ENCODE measurements around the gene TMEM53. TPM values are rescaled to one million over a fixed set of nuclear protein-coding genes. Genes with fewer than 3 reads are reported as not detected.

TMEM53 gene
- total and polyA plus RNA-seq, 2 of the 8 experiments (the other 6 are each of a cell fraction or from before 2014, with no cell fraction given) = 6.7 to 27.9 TPM

DNA sequence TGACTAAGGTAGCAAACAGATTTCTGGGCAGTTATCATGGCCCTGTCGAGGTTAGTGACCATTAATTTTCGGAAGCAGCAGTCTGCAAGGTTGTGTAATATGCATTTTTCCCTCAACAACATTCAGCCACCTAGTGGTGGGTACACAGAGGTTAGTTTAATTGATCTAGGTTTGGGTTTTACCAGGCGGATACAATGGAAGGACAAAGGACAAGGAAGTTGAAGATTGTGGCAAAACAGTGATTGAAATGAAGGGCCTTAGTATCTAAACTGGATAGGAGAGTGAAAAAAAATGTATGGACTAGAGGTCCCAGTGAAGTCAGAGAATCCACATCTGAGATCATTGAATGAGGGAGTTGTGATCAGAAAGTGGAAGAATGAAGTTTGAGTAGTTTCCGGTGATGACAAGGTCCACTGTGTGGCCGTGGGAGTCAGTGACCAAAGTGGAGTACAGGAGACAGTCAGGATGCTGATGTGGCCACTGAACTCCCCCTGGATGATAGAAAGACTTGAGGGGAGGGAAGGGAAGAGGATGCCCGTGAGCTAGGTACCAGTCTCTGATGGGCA is 3.0 kb upstream of the TMEM53 start (continued):
- no peak for TF ChIP-seq TEAD4 (IDR thresholded peaks at IDR 0.05; ENCODE audit: low read depth, low read length)
- TF ChIP-seq SP4 (IDR thresholded peaks at IDR 0.05; ENCODE audit: low read length) = 0 out of 2 replicates have a peak, but pooled peaks have one; percentile 33
- TF ChIP-seq FOSL1 (IDR thresholded peaks at IDR 0.05; ENCODE audit: insufficient read depth, low read depth, low read length) = no peak
- no peak for TF ChIP-seq RFX5 (IDR thresholded peaks at IDR 0.05; ENCODE audit: borderline replicate concordance, low read depth, low read length)
- TF ChIP-seq PHF8 (conservative IDR thresholded peaks at IDR 0.05; ENCODE audit: low read depth, low read length) = no peak
- TF ChIP-seq YY1 (IDR thresholded peaks at IDR 0.05; ENCODE audit: low read depth, low read length) = no peak
- no peak for TF ChIP-seq KDM4A (IDR thresholded peaks at IDR 0.05; ENCODE audit: low read depth, low read length, severe bottlenecking)
- TF ChIP-seq EGR1 (IDR thresholded peaks at IDR 0.05; ENCODE audit: borderline replicate concordance, low read depth, low read length) = no peak
- TF ChIP-seq CBX8 (IDR thresholded peaks at IDR 0.05; ENCODE audit: borderline replicate concordance, low read depth, low read length) = no peak
- TF ChIP-seq SP2 (IDR thresholded peaks at IDR 0.05; ENCODE audit: low read length) = no peak
- TF ChIP-seq MAFK (IDR thresholded peaks at IDR 0.05; ENCODE audit: low read depth, low read length) = no peak
- TF ChIP-seq SUZ12 (IDR thresholded peaks at IDR 0.05; ENCODE audit: low read length) = no peak
- no peak for TF ChIP-seq NANOG (IDR thresholded peaks at IDR 0.05; ENCODE audit: insufficient read depth, low read depth, low read length, poor library complexity, severe bottlenecking)
- no peak for TF ChIP-seq RBBP5 (IDR thresholded peaks at IDR 0.05; ENCODE audit: borderline replicate concordance, low read depth, low read length)
- no peak for TF ChIP-seq CBX5 (IDR thresholded peaks at IDR 0.05; ENCODE audit: low read depth, low read length)
- no peak for TF ChIP-seq CHD2 (IDR thresholded peaks at IDR 0.05; ENCODE audit: low read length)
- TF ChIP-seq SP1 (IDR thresholded peaks at IDR 0.05; ENCODE audit: low read depth, low read length) = no peak
- no peak for TF ChIP-seq SIN3A (conservative IDR thresholded peaks at IDR 0.05 in 1 of 2, IDR thresholded peaks at IDR 0.05 in 1 of 2; ENCODE audit: low read depth in 1 of 2, low read length in 2 of 2)
- TF ChIP-seq CTBP2 (IDR thresholded peaks at IDR 0.05; ENCODE audit: borderline replicate concordance, insufficient read depth, insufficient read length, low read length) = no peak
- peak; percentile 89 for TF ChIP-seq CEBPB (IDR thresholded peaks at IDR 0.05; ENCODE audit: low read depth, low read length)
- TF ChIP-seq POLR2AphosphoS5 (IDR thresholded peaks at IDR 0.05; ENCODE audit: low read depth, low read length) = no peak
- no peak for TF ChIP-seq RNF2 (IDR thresholded peaks at IDR 0.05; ENCODE audit: borderline replicate concordance, low read depth, low read length, missing control alignments, poor library complexity, severe bottlenecking)
- TF ChIP-seq POU5F1 (IDR thresholded peaks at IDR 0.05; ENCODE audit: low read depth, low read length) = no peak
- no peak for TF ChIP-seq EP300 (IDR thresholded peaks at IDR 0.05; ENCODE audit: borderline replicate concordance in 1 of 2, low read depth in 2 of 2, low read length in 2 of 2)
- TF ChIP-seq SRF (IDR thresholded peaks at IDR 0.05; ENCODE audit: low read depth, low read length) = no peak
- no peak for TF ChIP-seq BRCA1 (IDR thresholded peaks at IDR 0.05; ENCODE audit: low read depth, low read length)

All from H1 (cell line).